ENCODE results near the gene RPL7L1. TPM values are rescaled to one million over a fixed set of nuclear protein-coding genes. Genes with fewer than 3 reads are reported as not detected.
A peak's percentile ranks its signal among the peaks of the same experiment; 100 is the strongest.

RPL7L1 gene
- 117 and 157 TPM in 2 replicates for total RNA-seq

DNA sequence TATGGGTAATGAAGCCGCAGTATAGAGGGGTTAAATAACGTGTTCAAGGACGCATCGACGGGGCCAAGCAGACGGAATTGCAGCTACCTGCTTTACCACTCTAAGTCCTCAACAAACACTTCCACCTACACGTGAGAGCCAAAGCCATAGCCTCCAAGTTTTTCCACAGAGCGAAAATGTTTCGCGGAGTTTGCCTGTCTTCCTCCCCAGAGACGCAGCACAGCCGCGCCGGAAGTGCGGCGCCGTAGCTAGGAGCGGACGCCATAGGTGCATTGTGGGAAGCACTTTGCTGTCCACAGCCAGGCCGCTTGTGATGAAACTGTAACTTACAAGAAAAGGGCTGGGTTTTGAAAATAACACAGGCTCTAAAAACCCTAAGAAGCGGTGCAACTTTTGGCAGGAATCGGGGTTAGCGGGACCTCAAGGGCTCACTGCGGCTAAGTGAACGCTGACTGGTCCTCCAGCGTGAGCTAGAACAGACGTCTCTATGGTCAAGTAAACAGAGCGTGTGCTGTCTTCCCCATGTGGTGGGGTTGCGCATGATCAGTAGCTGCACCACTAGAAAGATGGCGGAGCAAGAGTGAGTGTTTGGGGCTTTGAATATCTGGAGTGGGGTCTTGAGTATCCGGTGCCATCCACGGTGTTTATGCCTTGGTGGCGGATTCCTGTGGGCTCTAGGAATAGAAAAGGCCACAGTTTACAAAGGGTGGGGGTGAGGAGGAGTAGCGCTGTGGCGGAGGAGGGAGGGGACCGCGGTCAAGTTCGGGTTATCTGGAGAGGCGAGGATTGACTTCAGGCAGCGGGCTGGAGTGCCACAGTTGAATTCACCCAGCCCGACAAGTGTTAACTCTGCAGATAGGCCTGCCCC, at the start of gene RPL7L1:
RPL7L1 (plus strand) TSS at position 245 of the 868 bp plus-strand sequence; CDS start at position 540, 295 bp downstream.
- TF ChIP-seq, protein P1, sequence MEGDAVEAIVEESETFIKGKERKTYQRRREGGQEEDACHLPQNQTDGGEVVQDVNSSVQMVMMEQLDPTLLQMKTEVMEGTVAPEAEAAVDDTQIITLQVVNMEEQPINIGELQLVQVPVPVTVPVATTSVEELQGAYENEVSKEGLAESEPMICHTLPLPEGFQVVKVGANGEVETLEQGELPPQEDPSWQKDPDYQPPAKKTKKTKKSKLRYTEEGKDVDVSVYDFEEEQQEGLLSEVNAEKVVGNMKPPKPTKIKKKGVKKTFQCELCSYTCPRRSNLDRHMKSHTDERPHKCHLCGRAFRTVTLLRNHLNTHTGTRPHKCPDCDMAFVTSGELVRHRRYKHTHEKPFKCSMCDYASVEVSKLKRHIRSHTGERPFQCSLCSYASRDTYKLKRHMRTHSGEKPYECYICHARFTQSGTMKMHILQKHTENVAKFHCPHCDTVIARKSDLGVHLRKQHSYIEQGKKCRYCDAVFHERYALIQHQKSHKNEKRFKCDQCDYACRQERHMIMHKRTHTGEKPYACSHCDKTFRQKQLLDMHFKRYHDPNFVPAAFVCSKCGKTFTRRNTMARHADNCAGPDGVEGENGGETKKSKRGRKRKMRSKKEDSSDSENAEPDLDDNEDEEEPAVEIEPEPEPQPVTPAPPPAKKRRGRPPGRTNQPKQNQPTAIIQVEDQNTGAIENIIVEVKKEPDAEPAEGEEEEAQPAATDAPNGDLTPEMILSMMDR (IDR thresholded peaks at IDR 0.05; ENCODE audit: insufficient read depth, low read depth, low read length) = no peak
- peak within 1 kb of the TSS; percentile 85 for H3K4me3 ChIP-seq (ENCODE audit: low read depth, low read length)
- peak; percentile 90 for DNase-seq (ENCODE audit: low read depth)

DNA sequence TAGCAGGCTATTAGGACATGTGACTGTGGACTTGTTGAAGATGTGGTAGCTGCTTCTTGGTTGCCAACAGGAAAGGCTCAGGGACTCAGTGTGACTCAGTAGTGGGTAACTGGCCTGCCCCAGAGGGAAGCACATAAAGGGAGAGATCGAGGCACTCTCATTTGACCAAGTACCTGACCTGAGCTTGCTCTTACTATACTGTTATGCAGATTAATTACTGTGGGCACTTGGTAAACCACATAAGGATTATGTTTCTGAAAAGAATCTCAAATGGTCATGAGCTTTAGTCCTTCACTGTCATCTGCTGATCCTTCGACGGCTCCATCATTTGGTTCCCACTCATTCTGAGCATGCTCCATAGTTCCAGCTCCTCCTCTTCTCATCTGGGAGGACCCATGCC, 48.2 kb upstream of the RPL7L1 start:
- H3K4me3 ChIP-seq (ENCODE audit: low read depth, low read length) = no peak overlapping the region
- no peak for DNase-seq (ENCODE audit: low read depth)
- TF ChIP-seq, protein P1 (IDR thresholded peaks at IDR 0.05; ENCODE audit: insufficient read depth, low read depth, low read length) = no peak

DNA sequence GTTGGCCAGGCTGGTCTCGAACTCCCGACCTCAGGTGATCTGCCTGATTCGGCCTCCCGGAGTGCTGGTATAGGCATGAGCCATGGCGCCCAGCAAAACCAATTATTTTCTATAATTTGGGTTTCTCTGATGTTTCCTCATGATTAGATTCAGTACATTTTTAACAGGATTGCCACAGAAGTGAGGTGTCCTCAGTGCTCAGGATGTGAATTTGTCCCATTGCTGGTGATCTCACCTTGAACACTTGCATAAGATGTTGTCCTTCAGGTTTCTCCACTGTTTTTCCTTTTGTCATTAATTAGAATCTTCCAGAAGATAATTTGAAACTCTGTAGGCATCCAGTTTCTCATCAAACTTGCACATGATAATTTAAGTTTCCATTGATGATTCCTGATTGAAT, 45.4 kb upstream of the RPL7L1 start:
- no peak overlapping the region for H3K4me3 ChIP-seq (ENCODE audit: low read depth, low read length)
- no peak for DNase-seq (ENCODE audit: low read depth)
- TF ChIP-seq, protein P1 (IDR thresholded peaks at IDR 0.05; ENCODE audit: insufficient read depth, low read depth, low read length) = no peak

DNA sequence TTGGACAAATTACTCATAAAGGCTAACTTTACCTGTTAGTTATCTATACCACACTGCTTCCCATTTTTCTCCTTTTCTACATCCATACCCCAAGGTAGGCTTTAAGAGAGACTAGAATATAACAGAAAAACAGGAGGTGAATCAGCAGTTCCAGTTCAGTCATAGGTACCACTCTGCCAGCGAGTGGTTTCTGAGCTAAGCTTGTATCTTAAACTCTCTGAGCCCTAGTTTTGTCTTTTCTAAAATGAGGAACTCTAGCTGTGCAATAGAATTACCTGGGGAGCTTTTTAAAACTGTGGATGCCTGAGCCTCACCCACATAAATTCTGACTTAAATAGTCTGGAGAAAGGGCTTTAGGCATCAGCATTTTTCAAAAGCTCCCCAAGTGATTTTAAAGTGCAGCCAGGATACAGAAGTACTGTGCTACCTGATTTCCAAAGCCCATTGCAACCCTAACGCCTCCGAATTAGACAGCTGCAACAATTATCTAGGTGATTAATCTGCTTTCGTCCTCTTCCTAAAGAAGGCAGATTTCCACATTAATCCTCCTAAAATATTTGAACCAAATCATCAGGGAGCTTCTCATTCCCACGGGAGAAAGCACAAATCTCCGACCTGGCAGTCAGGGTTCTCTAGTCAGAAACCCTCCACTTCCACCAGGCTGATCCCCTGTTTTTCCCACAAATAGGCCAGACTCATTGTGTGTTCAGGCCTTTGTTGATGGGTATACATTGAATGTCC, 37.4 kb upstream of the RPL7L1 start:
- H3K4me3 ChIP-seq (ENCODE audit: low read depth, low read length) = no peak overlapping the region
- TF ChIP-seq, protein P1 (IDR thresholded peaks at IDR 0.05; ENCODE audit: insufficient read depth, low read depth, low read length) = no peak
- DNase-seq (ENCODE audit: low read depth) = no peak

DNA sequence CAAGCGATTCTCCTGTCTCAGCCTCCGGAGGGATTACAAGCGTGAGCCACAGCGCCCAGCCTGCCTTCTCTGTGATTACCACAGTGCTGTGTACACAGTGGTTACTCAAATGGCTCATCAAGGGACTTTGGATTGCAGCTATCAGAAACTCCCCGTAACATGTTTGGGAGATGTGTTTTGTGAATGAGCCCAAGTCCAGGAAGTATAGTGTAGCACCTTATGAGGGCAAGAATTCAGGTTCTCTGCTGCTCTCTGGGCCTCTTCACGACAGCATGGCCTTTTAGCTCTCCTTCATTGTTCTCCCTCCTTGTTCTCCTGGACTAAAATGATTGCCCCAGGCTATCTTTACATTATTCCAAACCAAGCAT, 34.1 kb upstream of the RPL7L1 start:
- no peak overlapping the region for H3K4me3 ChIP-seq (ENCODE audit: low read depth, low read length)
- TF ChIP-seq, protein P1 (IDR thresholded peaks at IDR 0.05; ENCODE audit: insufficient read depth, low read depth, low read length) = no peak
- DNase-seq (ENCODE audit: low read depth) = no peak

DNA sequence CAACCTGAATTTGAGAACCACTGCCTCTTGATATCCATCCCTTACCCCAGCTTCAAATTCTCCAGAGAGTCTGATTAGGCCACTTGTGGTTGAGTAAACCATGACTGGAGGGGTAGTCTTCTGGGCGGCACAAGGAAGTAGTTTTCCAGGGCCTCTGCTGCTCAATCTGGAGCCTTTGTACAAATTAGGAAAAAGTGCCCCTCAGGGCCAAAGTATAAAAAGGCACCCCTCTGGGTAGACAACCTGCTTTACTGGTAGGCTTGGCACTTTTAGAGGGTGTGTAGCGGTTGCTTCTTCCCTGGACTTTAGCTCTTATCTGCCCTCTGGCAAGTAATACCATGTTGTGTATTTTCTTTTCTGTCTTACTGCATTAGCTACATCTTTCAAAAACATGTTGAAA, 32.9 kb upstream of the RPL7L1 start:
- no peak for DNase-seq (ENCODE audit: low read depth)
- TF ChIP-seq, protein P1 (IDR thresholded peaks at IDR 0.05; ENCODE audit: insufficient read depth, low read depth, low read length) = no peak
- H3K4me3 ChIP-seq (ENCODE audit: low read depth, low read length) = no peak overlapping the region
